PC-9 (cell line): ENCODE measurements around the gene RYR1. TPM values are rescaled to one million over a fixed set of nuclear protein-coding genes. Genes with fewer than 3 reads are reported as not detected.

Experiments
- BruUV-seq: library from RNA; stranded (reverse); fragments of 400-500 nt; replicated peaks from 2 replicates; lab custom pipeline; 2021; lab: Mats Ljungman, UMichigan
- CTCF ChIA-PET: fragments of 300-600 bp; sonication (Branson Sonifier 250); formaldehyde crosslinking; loops from one replicate; lab custom pipeline; 2022; ENCODE audit warnings: antibody characterized with exemption; lab: Charles Lee
- POLR2A ChIA-PET: fragments of 300-600 bp; sonication (Branson Sonifier 250); formaldehyde crosslinking; loops from one replicate; lab custom pipeline; 2022; ENCODE audit warnings: antibody characterized with exemption; ENCODE audit not compliant: unreplicated experiment; lab: Charles Lee
- DNase-seq, 2 experiments: peaks; one replicate each; pipeline versions ENCODE4 v3.0.0 to v3.0.0-alpha.2; 2015 to 2022; ENCODE audit warnings: mixed read lengths in 1 of 2
- H2AFZ ChIP-seq: fragments of 200-600 bp; sonication (generic); 2 replicates; pipeline ENCODE4 v1.8.1; 2017; ENCODE audit warnings: antibody characterized with exemption
- H3F3A ChIP-seq: fragments of 200-600 bp; sonication (generic); 2 replicates; pipeline ENCODE4 v1.8.1; 2017; ENCODE audit warnings: antibody characterized with exemption, mild to moderate bottlenecking, low read depth; ENCODE audit not compliant: insufficient read depth
- H3K27ac ChIP-seq: fragments of 200-600 bp; sonication (generic); 2 replicates; pipeline ENCODE4 v1.6.1; 2016; ENCODE audit warnings: mixed run types
- H3K27me3 ChIP-seq: fragments of 200-600 bp; sonication (generic); 2 replicates; pipeline ENCODE4 v1.6.1; 2016; ENCODE audit warnings: low read depth, mixed run types; ENCODE audit not compliant: insufficient read depth
- H3K36me3 ChIP-seq: fragments of 200-600 bp; sonication (generic); 2 replicates; pipeline ENCODE4 v1.6.1; 2016; ENCODE audit warnings: low read depth, mixed run types
- H3K4me1 ChIP-seq: fragments of 200-600 bp; sonication (generic); replicated peaks from 2 replicates; pipeline ENCODE4 v1.6.1; 2016; ENCODE audit warnings: mixed run types; ENCODE audit not compliant: insufficient read depth
- H3K4me2 ChIP-seq: fragments of 200-600 bp; sonication (generic); 2 replicates; pipeline ENCODE4 v1.6.1; 2017; ENCODE audit warnings: mixed run types
- H3K4me3 ChIP-seq: fragments of 200-600 bp; sonication (generic); 2 replicates; pipeline ENCODE4 v1.6.1; 2016; ENCODE audit warnings: mixed run types
- H3K79me2 ChIP-seq: fragments of 200-600 bp; sonication (generic); 2 replicates; pipeline ENCODE4 v1.6.1; 2017; ENCODE audit warnings: low read depth, mixed run types
- H3K9me2 ChIP-seq: fragments of 200-600 bp; sonication (generic); 2 replicates; pipeline ENCODE4 v1.8.1; 2017; ENCODE audit warnings: mild to moderate bottlenecking; ENCODE audit not compliant: insufficient read depth
- H3K9me3 ChIP-seq: fragments of 200-600 bp; sonication (generic); 2 replicates; pipeline ENCODE4 v1.8.1; 2016; ENCODE audit warnings: low read depth; ENCODE audit not compliant: insufficient read depth
- H4K20me1 ChIP-seq: fragments of 200-600 bp; sonication (generic); 2 replicates; pipeline ENCODE4 v1.8.1; 2017; ENCODE audit not compliant: insufficient read depth
- CTCF ChIP-seq: fragments of 200-600 bp; sonication (generic); conservative IDR thresholded peaks from 2 replicates; pipeline ENCODE4 v1.6.1; 2017; ENCODE audit warnings: mixed run types, antibody characterized with exemption, mild to moderate bottlenecking, moderate library complexity
- EZH2 ChIP-seq: fragments of 200-600 bp; sonication (generic); IDR thresholded peaks from 2 replicates; pipeline ENCODE4 v1.8.0; 2017; ENCODE audit warnings: antibody characterized with exemption, low read depth
- intact Hi-C: fragments of 100-400 bp; cut with micrococcal nuclease; formaldehyde crosslinking; loops from one replicate; pipeline ENCODE4 v1.10.0; 2022; ENCODE audit not compliant: unreplicated experiment
- total RNA-seq: library from RNA; stranded (reverse); gene quantifications from 2 replicates; pipeline ENCODE4 v1.2.3, GENCODE V29; 2021

RYR1 gene
- total RNA-seq, 1 experiment from 2014 or later, result 1.0 TPM

- no peak for TF ChIP-seq CTCF
- no peak for TF ChIP-seq EZH2
- DNase-seq, result no peak
- no TSS peak for BruUV-seq
- Histone ChIP-seq H3K9me3 (no peaks in the 10 kb centered on the region), H3K27me3 (0 out of 2 replicates have a peak, but pooled peaks cover 3% of the 10 kb centered on the region), H3K27ac (no peak overlapping the region), H3K36me3 (no peaks in the 10 kb centered on the region), H3K4me1 (no peaks in the 10 kb centered on the region), H4K20me1 (no peaks in the 10 kb centered on the region), H3K4me3 (peak overlapping the region; percentile 39; the same call in 1 of the 2 replicates), H3K79me2 (no peaks in the 10 kb centered on the region), H3K9me2 (no peaks in the 10 kb centered on the region), H3K4me2 (peak overlapping the region; percentile 57), H2AFZ (no peak overlapping the region; the same call in 1 of the 2 replicates), H3F3A (no peaks in the 10 kb centered on the region)
- ChIA-PET POLR2A (no interaction called here), CTCF (no interaction called here)
- intact Hi-C loops, result no loop called here
These were observed 94.1 kb downstream of the RYR1 start for GRCh38 chr19:38527466-38528136.

- Histone ChIP-seq H3K79me2 (no peaks in the 10 kb centered on the region), H3K27me3 (0 out of 2 replicates have a peak, but pooled peaks cover 3% of the 10 kb centered on the region), H4K20me1 (no peaks in the 10 kb centered on the region), H3K9me2 (no peaks in the 10 kb centered on the region), H3K27ac (no peak overlapping the region), H3K36me3 (no peaks in the 10 kb centered on the region), H2AFZ (peak overlapping the region; percentile 66), H3K4me1 (no peaks in the 10 kb centered on the region), H3K4me2 (peak overlapping the region; percentile 57), H3F3A (no peaks in the 10 kb centered on the region), H3K4me3 (peak overlapping the region; percentile 39; the same call in 1 of the 2 replicates), H3K9me3 (no peaks in the 10 kb centered on the region)
- ChIA-PET POLR2A (no interaction called here), CTCF (no interaction called here)
- intact Hi-C loops, result no loop called here
- TF ChIP-seq CTCF, result no peak
- no peak for TF ChIP-seq EZH2
- no TSS peak for BruUV-seq
- no peak for DNase-seq
These were observed 94.8 kb downstream of the RYR1 start for GRCh38 chr19:38528213-38528755.

GRCh38 chr19:38528931-38529330 is 95.4 kb downstream of the RYR1 start:
- Histone ChIP-seq H3K4me2 (peak overlapping the region; percentile 57), H3K9me3 (no peaks in the 10 kb centered on the region), H3K27ac (no peak overlapping the region), H3K4me3 (no peak overlapping the region), H2AFZ (no peak overlapping the region), H4K20me1 (no peaks in the 10 kb centered on the region), H3K9me2 (no peaks in the 10 kb centered on the region), H3K4me1 (no peaks in the 10 kb centered on the region), H3K79me2 (no peaks in the 10 kb centered on the region), H3K27me3 (0 out of 2 replicates have a peak, but pooled peaks cover 3% of the 10 kb centered on the region), H3K36me3 (no peaks in the 10 kb centered on the region), H3F3A (no peaks in the 10 kb centered on the region)
- TF ChIP-seq EZH2 (no peak), CTCF (no peak)
- no peak for DNase-seq
- POLR2A ChIA-PET, result no interaction called here
- no TSS peak for BruUV-seq
- intact Hi-C loops, result no loop called here
- CTCF ChIA-PET, result interaction anchor here (0.5 kb wide), 1 partner anchor 126 kb away, joined by 4 read pairs; the partner anchor contains the start of gene FAM98C
